Measurements from ENCODE around the gene NLRP13. TPM values are rescaled to one million over a fixed set of nuclear protein-coding genes. Genes with fewer than 3 reads are reported as not detected.

NLRP13 gene
- total and polyA plus RNA-seq, 10 of the 15 experiments (the other 5 are each of a cell fraction or from before 2014, with no cell fraction given) = 0.37 TPM; not detected in 9

- TF ChIP-seq ZNF592 (IDR thresholded peaks at IDR 0.05) = no peak
Measured at GRCh38 chr19:55980415-55980814, 48.3 kb upstream of the NLRP13 start (continued).

GRCh38 chr19:55973982-55974381 lies 41.8 kb upstream of the NLRP13 start:
- in situ Hi-C loops (cut with MboI) (no loop called here), intact Hi-C loops (cut with micrococcal nuclease; ENCODE audit: unreplicated experiment) (no loop called here)
- ChIA-PET SMC1A (ENCODE audit: uncharacterized antibody, unreplicated experiment) (no interaction called here), RAD21 (ENCODE audit: unreplicated experiment) (no interaction called here), CTCF (interaction anchor here (0.8 kb wide), 1 partner anchor 97 kb away, joined by 3 read pairs; no protein-coding TSS in a partner anchor), POLR2A (no interaction called here)
- WGBS (ENCODE audit: insufficient coverage, insufficient replicate concordance, low lambda C conversion rate, missing lambda C conversion rate) = 5% methylated on average over 3 of the region's 3 CpGs
- DNase-seq (ENCODE audit: low read depth, low spot score) (no peak), FAIRE-seq (no peak), ATAC-seq (no peak)
- Histone ChIP-seq H3K27me3 (replicated peaks in 1 of 2; ENCODE audit: control insufficient read depth in 2 of 2, insufficient read depth in 2 of 2, low read length in 1 of 2) (no peaks in the 10 kb centered on the region), H3K9me3 (replicated peaks; ENCODE audit: control insufficient read depth, insufficient read depth, low read length) (no peaks in the 10 kb centered on the region; the same call in 2 of the 3 replicates), H4K20me1 (ENCODE audit: control insufficient read depth, insufficient read depth) (no peaks in the 10 kb centered on the region), H3K36me3 (ENCODE audit: control insufficient read depth in 2 of 2, insufficient read depth in 2 of 2, low read length in 1 of 2) (no peaks in the 10 kb centered on the region), H3K4me3 (no peak overlapping the region), H2AFZ (ENCODE audit: control insufficient read depth, low read depth, low read length) (no peak overlapping the region), H3K4me1 (ENCODE audit: control insufficient read depth, insufficient read depth, low read length) (no peaks in the 10 kb centered on the region), H3K27ac (ENCODE audit: control insufficient read depth, insufficient read depth) (no peak overlapping the region), H3K4me2 (ENCODE audit: control insufficient read depth, insufficient read depth) (no peak overlapping the region), H3K79me2 (ENCODE audit: control insufficient read depth, insufficient read depth, low read length) (no peaks in the 10 kb centered on the region), H3K9ac (ENCODE audit: control insufficient read depth, insufficient read depth, low read length) (no peak overlapping the region)
- no TSS peak for BruUV-seq (replicated peaks)
- TF ChIP-seq NR2F1 (conservative IDR thresholded peaks at IDR 0.05) = no peak
- no peak for TF ChIP-seq ZBED1 (IDR thresholded peaks at IDR 0.05; ENCODE audit: borderline replicate concordance)
- no peak for TF ChIP-seq SMAD5 (IDR thresholded peaks at IDR 0.05; ENCODE audit: low read depth)
